ENCODE data around the gene CDR2L. TPM values are rescaled to one million over a fixed set of nuclear protein-coding genes. Genes with fewer than 3 reads are reported as not detected.

Gene CDR2L
- total and polyA plus RNA-seq, 4 donors = 8.5 to 19.0 (median 11.2) TPM

- WGBS, 2 donors = 79 to 85% methylated on average over 8 of the region's 8 CpGs
- no peaks in the 10 kb centered on the region for H3K9me3 ChIP-seq (ENCODE audit: control insufficient read depth in 4 of 4, insufficient read depth in 3 of 4, low read length in 3 of 4)
- TF ChIP-seq CTCF (IDR thresholded peaks at IDR 0.05; ENCODE audit: control extremely low read depth, extremely low read depth) = no peak
- H3K4me3 ChIP-seq = no peak overlapping the region
- DNase-seq (peak; percentile 22 to 49 (median 35)), ATAC-seq (ENCODE audit: insufficient read depth, low FRiP score) (no peak)
- peak overlapping the region in 1 of 2 donors; percentile 76 for H3K27ac ChIP-seq (ENCODE audit: low read depth in 1 of 2, low read length in 1 of 2)
- H3K36me3 ChIP-seq (ENCODE audit: control insufficient read depth in 4 of 4, insufficient read depth in 4 of 4, low read length in 4 of 4) = no peaks in the 10 kb centered on the region
- no peak overlapping the region for H3K9ac ChIP-seq (ENCODE audit: insufficient read depth in 1 of 2, low read length in 2 of 2)
- H3K27me3 ChIP-seq (ENCODE audit: control insufficient read depth in 3 of 3, insufficient read depth in 3 of 3, low read length in 2 of 3) = no peaks in the 10 kb centered on the region
- H3K4me1 ChIP-seq (ENCODE audit: control insufficient read depth in 5 of 5, insufficient read depth in 5 of 5, low read length in 5 of 5) = peaks cover 0 to 23% (median 8%) of the 10 kb centered on the region in 5 donors
Observed at GRCh38 chr17:75010683-75011400, 23.4 kb downstream of the CDR2L start.

- Histone ChIP-seq H3K4me3 (no peak overlapping the region), H3K36me3 (ENCODE audit: control insufficient read depth in 4 of 4, insufficient read depth in 4 of 4, low read length in 4 of 4) (no peaks in the 10 kb centered on the region), H3K9me3 (ENCODE audit: control insufficient read depth in 4 of 4, insufficient read depth in 3 of 4, low read length in 3 of 4) (no peaks in the 10 kb centered on the region), H3K27me3 (ENCODE audit: control insufficient read depth in 3 of 3, insufficient read depth in 3 of 3, low read length in 2 of 3) (no peaks in the 10 kb centered on the region), H3K4me1 (ENCODE audit: control insufficient read depth in 5 of 5, insufficient read depth in 5 of 5, low read length in 5 of 5) (peaks cover 0 to 23% (median 8%) of the 10 kb centered on the region in 5 donors), H3K27ac (ENCODE audit: low read depth in 1 of 2, low read length in 1 of 2) (peak overlapping the region; percentile 88 to 89), H3K9ac (ENCODE audit: insufficient read depth in 1 of 2, low read length in 2 of 2) (peak overlapping the region; percentile 61 to 82)
- DNase-seq (peak; percentile 78 to 89 (median 84)), ATAC-seq (ENCODE audit: insufficient read depth, low FRiP score) (no peak)
- 60 to 62% methylated on average over 13 of the region's 13 CpGs for whole genome bisulfite sequencing, 2 donors
- no peak for TF ChIP-seq CTCF (IDR thresholded peaks at IDR 0.05; ENCODE audit: control extremely low read depth, extremely low read depth)
Observed at GRCh38 chr17:75011401-75012095, 24.1 kb downstream of the CDR2L start.

- DNase-seq = no peak
- Histone ChIP-seq H3K27ac (ENCODE audit: low read depth in 1 of 2, low read length in 1 of 2) (peak overlapping the region; percentile 88 to 89), H3K9me3 (ENCODE audit: control insufficient read depth in 4 of 4, insufficient read depth in 3 of 4, low read length in 3 of 4) (no peaks in the 10 kb centered on the region), H3K4me1 (ENCODE audit: control insufficient read depth in 5 of 5, insufficient read depth in 5 of 5, low read length in 5 of 5) (peaks cover 0 to 23% (median 8%) of the 10 kb centered on the region in 5 donors), H3K9ac (ENCODE audit: insufficient read depth in 1 of 2, low read length in 2 of 2) (peak overlapping the region; percentile 61 to 82), H3K36me3 (ENCODE audit: control insufficient read depth in 4 of 4, insufficient read depth in 4 of 4, low read length in 4 of 4) (peaks cover 0 to 1% (median 0%) of the 10 kb centered on the region in 4 donors), H3K27me3 (ENCODE audit: control insufficient read depth in 3 of 3, insufficient read depth in 3 of 3, low read length in 2 of 3) (no peaks in the 10 kb centered on the region), H3K4me3 (peak overlapping the region; percentile 80)
- TF ChIP-seq CTCF (IDR thresholded peaks at IDR 0.05; ENCODE audit: control extremely low read depth, extremely low read depth) = no peak
- 36 to 37% methylated on average over 5 of the region's 5 CpGs for WGBS, 2 donors
- no peak for ATAC-seq (ENCODE audit: insufficient read depth, low FRiP score)
Observed at GRCh38 chr17:75012096-75012345, 24.6 kb downstream of the CDR2L start.

All from lung (tissue), 12 donors.